ENCODE data around the gene MINPP1.
A peak's percentile ranks its signal among the peaks of the same experiment; 100 is the strongest.

The MINPP1 gene

GRCh38 chr10:87518937-87519336 is 14.2 kb downstream of the MINPP1 start:
- H3K4me1 ChIP-seq (ENCODE audit: control insufficient read depth in 2 of 2, insufficient read depth in 2 of 2, low read length in 2 of 2), result no peaks in the 10 kb centered on the region
- H3K27me3 ChIP-seq (ENCODE audit: control insufficient read depth in 2 of 2, insufficient read depth in 2 of 2, low read length in 2 of 2), result no peaks in the 10 kb centered on the region
- no peaks in the 10 kb centered on the region for H3K9me3 ChIP-seq (ENCODE audit: control insufficient read depth in 2 of 2, low read length in 2 of 2)
- H3K9ac ChIP-seq (ENCODE audit: low read depth in 1 of 2, low read length in 2 of 2), result no peak overlapping the region
- no peak overlapping the region for H3K4me3 ChIP-seq (ENCODE audit: low read length in 2 of 2)
- no peak overlapping the region for H3K27ac ChIP-seq (ENCODE audit: low read depth in 2 of 2, low read length in 2 of 2)
- peaks cover 12 to 23% of the 10 kb centered on the region in 2 donors for H3K36me3 ChIP-seq (ENCODE audit: control insufficient read depth in 2 of 2, insufficient read depth in 2 of 2, low read length in 2 of 2)

- Histone ChIP-seq H3K36me3 (ENCODE audit: control insufficient read depth in 2 of 2, insufficient read depth in 2 of 2, low read length in 2 of 2) (peaks cover 9 to 17% of the 10 kb centered on the region in 2 donors), H3K4me3 (ENCODE audit: low read length in 2 of 2) (no peak overlapping the region), H3K27me3 (ENCODE audit: control insufficient read depth in 2 of 2, insufficient read depth in 2 of 2, low read length in 2 of 2) (no peaks in the 10 kb centered on the region), H3K9ac (ENCODE audit: low read depth in 1 of 2, low read length in 2 of 2) (no peak overlapping the region), H3K4me1 (ENCODE audit: control insufficient read depth in 2 of 2, insufficient read depth in 2 of 2, low read length in 2 of 2) (no peaks in the 10 kb centered on the region), H3K9me3 (ENCODE audit: control insufficient read depth in 2 of 2, low read length in 2 of 2) (no peaks in the 10 kb centered on the region), H3K27ac (ENCODE audit: low read depth in 2 of 2, low read length in 2 of 2) (no peak overlapping the region)
Observed at GRCh38 chr10:87519582-87519981, 14.9 kb downstream of the MINPP1 start.

- Histone ChIP-seq H3K27ac (ENCODE audit: low read depth in 2 of 2, low read length in 2 of 2) (no peak overlapping the region), H3K9me3 (ENCODE audit: control insufficient read depth in 2 of 2, low read length in 2 of 2) (no peaks in the 10 kb centered on the region), H3K4me1 (ENCODE audit: control insufficient read depth in 2 of 2, insufficient read depth in 2 of 2, low read length in 2 of 2) (no peaks in the 10 kb centered on the region), H3K36me3 (ENCODE audit: control insufficient read depth in 2 of 2, insufficient read depth in 2 of 2, low read length in 2 of 2) (peaks cover 9 to 17% of the 10 kb centered on the region in 2 donors), H3K27me3 (ENCODE audit: control insufficient read depth in 2 of 2, insufficient read depth in 2 of 2, low read length in 2 of 2) (no peaks in the 10 kb centered on the region), H3K4me3 (ENCODE audit: low read length in 2 of 2) (no peak overlapping the region), H3K9ac (ENCODE audit: low read depth in 1 of 2, low read length in 2 of 2) (no peak overlapping the region)
Observed at GRCh38 chr10:87523731-87524130, 19.0 kb downstream of the MINPP1 start.

- Histone ChIP-seq H3K4me1 (ENCODE audit: control insufficient read depth in 2 of 2, insufficient read depth in 2 of 2, low read length in 2 of 2) (no peaks in the 10 kb centered on the region), H3K36me3 (ENCODE audit: control insufficient read depth in 2 of 2, insufficient read depth in 2 of 2, low read length in 2 of 2) (peaks cover 9 to 17% of the 10 kb centered on the region in 2 donors), H3K27ac (ENCODE audit: low read depth in 2 of 2, low read length in 2 of 2) (no peak overlapping the region), H3K9ac (ENCODE audit: low read depth in 1 of 2, low read length in 2 of 2) (no peak overlapping the region), H3K27me3 (ENCODE audit: control insufficient read depth in 2 of 2, insufficient read depth in 2 of 2, low read length in 2 of 2) (no peaks in the 10 kb centered on the region), H3K9me3 (ENCODE audit: control insufficient read depth in 2 of 2, low read length in 2 of 2) (no peaks in the 10 kb centered on the region), H3K4me3 (ENCODE audit: low read length in 2 of 2) (no peak overlapping the region)
Observed at GRCh38 chr10:87524296-87524695, 19.6 kb downstream of the MINPP1 start.

- no peaks in the 10 kb centered on the region for H3K9me3 ChIP-seq (ENCODE audit: control insufficient read depth in 2 of 2, low read length in 2 of 2)
- no peaks in the 10 kb centered on the region for H3K27me3 ChIP-seq (ENCODE audit: control insufficient read depth in 2 of 2, insufficient read depth in 2 of 2, low read length in 2 of 2)
- no peak overlapping the region for H3K4me3 ChIP-seq (ENCODE audit: low read length in 2 of 2)
- no peaks in the 10 kb centered on the region for H3K36me3 ChIP-seq (ENCODE audit: control insufficient read depth in 2 of 2, insufficient read depth in 2 of 2, low read length in 2 of 2)
- H3K27ac ChIP-seq (ENCODE audit: low read depth in 2 of 2, low read length in 2 of 2), result peak overlapping the region; percentile 9 to 70
- no peak overlapping the region for H3K9ac ChIP-seq (ENCODE audit: low read depth in 1 of 2, low read length in 2 of 2)
- no peaks in the 10 kb centered on the region for H3K4me1 ChIP-seq (ENCODE audit: control insufficient read depth in 2 of 2, insufficient read depth in 2 of 2, low read length in 2 of 2)
Observed at GRCh38 chr10:87531908-87532622, 27.4 kb downstream of the MINPP1 start.

- H3K36me3 ChIP-seq (ENCODE audit: control insufficient read depth in 2 of 2, insufficient read depth in 2 of 2, low read length in 2 of 2), result no peaks in the 10 kb centered on the region
- H3K9me3 ChIP-seq (ENCODE audit: control insufficient read depth in 2 of 2, low read length in 2 of 2), result no peaks in the 10 kb centered on the region
- H3K27ac ChIP-seq (ENCODE audit: low read depth in 2 of 2, low read length in 2 of 2), result peak overlapping the region in 1 of 2 donors; percentile 70
- no peak overlapping the region for H3K4me3 ChIP-seq (ENCODE audit: low read length in 2 of 2)
- no peak overlapping the region for H3K9ac ChIP-seq (ENCODE audit: low read depth in 1 of 2, low read length in 2 of 2)
- H3K4me1 ChIP-seq (ENCODE audit: control insufficient read depth in 2 of 2, insufficient read depth in 2 of 2, low read length in 2 of 2), result no peaks in the 10 kb centered on the region
- H3K27me3 ChIP-seq (ENCODE audit: control insufficient read depth in 2 of 2, insufficient read depth in 2 of 2, low read length in 2 of 2), result no peaks in the 10 kb centered on the region
Observed at GRCh38 chr10:87532696-87533095, 28.0 kb downstream of the MINPP1 start.

GRCh38 chr10:87534173-87534858 is 29.6 kb downstream of the MINPP1 start:
- Histone ChIP-seq H3K9me3 (ENCODE audit: control insufficient read depth in 2 of 2, low read length in 2 of 2) (no peaks in the 10 kb centered on the region), H3K27me3 (ENCODE audit: control insufficient read depth in 2 of 2, insufficient read depth in 2 of 2, low read length in 2 of 2) (no peaks in the 10 kb centered on the region), H3K4me1 (ENCODE audit: control insufficient read depth in 2 of 2, insufficient read depth in 2 of 2, low read length in 2 of 2) (no peaks in the 10 kb centered on the region), H3K36me3 (ENCODE audit: control insufficient read depth in 2 of 2, insufficient read depth in 2 of 2, low read length in 2 of 2) (no peaks in the 10 kb centered on the region), H3K4me3 (ENCODE audit: low read length in 2 of 2) (no peak overlapping the region), H3K27ac (ENCODE audit: low read depth in 2 of 2, low read length in 2 of 2) (no peak overlapping the region), H3K9ac (ENCODE audit: low read depth in 1 of 2, low read length in 2 of 2) (no peak overlapping the region)

GRCh38 chr10:87538092-87539015 is 33.7 kb downstream of the MINPP1 start:
- H3K27me3 ChIP-seq (ENCODE audit: control insufficient read depth in 2 of 2, insufficient read depth in 2 of 2, low read length in 2 of 2), result no peaks in the 10 kb centered on the region
- H3K4me1 ChIP-seq (ENCODE audit: control insufficient read depth in 2 of 2, insufficient read depth in 2 of 2, low read length in 2 of 2), result no peaks in the 10 kb centered on the region
- H3K27ac ChIP-seq (ENCODE audit: low read depth in 2 of 2, low read length in 2 of 2), result no peak overlapping the region
- peaks cover 3 to 4% of the 10 kb centered on the region in 2 donors for H3K9me3 ChIP-seq (ENCODE audit: control insufficient read depth in 2 of 2, low read length in 2 of 2)
- H3K36me3 ChIP-seq (ENCODE audit: control insufficient read depth in 2 of 2, insufficient read depth in 2 of 2, low read length in 2 of 2), result peaks cover 0 to 10% of the 10 kb centered on the region in 2 donors
- no peak overlapping the region for H3K9ac ChIP-seq (ENCODE audit: low read depth in 1 of 2, low read length in 2 of 2)
- H3K4me3 ChIP-seq (ENCODE audit: low read length in 2 of 2), result no peak overlapping the region

- Histone ChIP-seq H3K36me3 (ENCODE audit: control insufficient read depth in 2 of 2, insufficient read depth in 2 of 2, low read length in 2 of 2) (peaks cover 0 to 10% of the 10 kb centered on the region in 2 donors), H3K9me3 (ENCODE audit: control insufficient read depth in 2 of 2, low read length in 2 of 2) (peaks cover 3 to 4% of the 10 kb centered on the region in 2 donors), H3K27me3 (ENCODE audit: control insufficient read depth in 2 of 2, insufficient read depth in 2 of 2, low read length in 2 of 2) (no peaks in the 10 kb centered on the region), H3K4me3 (ENCODE audit: low read length in 2 of 2) (no peak overlapping the region), H3K9ac (ENCODE audit: low read depth in 1 of 2, low read length in 2 of 2) (no peak overlapping the region), H3K27ac (ENCODE audit: low read depth in 2 of 2, low read length in 2 of 2) (no peak overlapping the region), H3K4me1 (ENCODE audit: control insufficient read depth in 2 of 2, insufficient read depth in 2 of 2, low read length in 2 of 2) (no peaks in the 10 kb centered on the region)
Observed at GRCh38 chr10:87541114-87541513, 36.4 kb downstream of the MINPP1 start.

GRCh38 chr10:87544721-87545120 is 40.0 kb downstream of the MINPP1 start:
- Histone ChIP-seq H3K27me3 (ENCODE audit: control insufficient read depth in 2 of 2, insufficient read depth in 2 of 2, low read length in 2 of 2) (no peaks in the 10 kb centered on the region), H3K9ac (ENCODE audit: low read depth in 1 of 2, low read length in 2 of 2) (no peak overlapping the region), H3K4me1 (ENCODE audit: control insufficient read depth in 2 of 2, insufficient read depth in 2 of 2, low read length in 2 of 2) (no peaks in the 10 kb centered on the region), H3K4me3 (ENCODE audit: low read length in 2 of 2) (no peak overlapping the region), H3K27ac (ENCODE audit: low read depth in 2 of 2, low read length in 2 of 2) (no peak overlapping the region), H3K36me3 (ENCODE audit: control insufficient read depth in 2 of 2, insufficient read depth in 2 of 2, low read length in 2 of 2) (peaks cover 0 to 10% of the 10 kb centered on the region in 2 donors), H3K9me3 (ENCODE audit: control insufficient read depth in 2 of 2, low read length in 2 of 2) (peaks cover 3 to 4% of the 10 kb centered on the region in 2 donors)
